Measurements from ENCODE around the gene SMARCA2. TPM values are rescaled to one million over a fixed set of nuclear protein-coding genes. Genes with fewer than 3 reads are reported as not detected.

Gene SMARCA2
- total and polyA plus RNA-seq, 9 of the 15 experiments (the other 6 are each of a cell fraction or from before 2014, with no cell fraction given) = 8.0 to 34.8 (median 25.5) TPM

GRCh38 chr9:2227144-2227867 lies 212.2 kb downstream of the SMARCA2 start (continued):
- TF ChIP-seq PHF20 (IDR thresholded peaks at IDR 0.05; ENCODE audit: partially characterized antibody) = no peak
- 0 out of 2 replicates have a peak, but pooled peaks have one; percentile 18 for TF ChIP-seq RAD51 (IDR thresholded peaks at IDR 0.05; ENCODE audit: borderline replicate concordance, low read depth)
- TF ChIP-seq KLF1 (tag; IDR thresholded peaks at IDR 0.05) = no peak
- peak; percentile 80; the same call in 1 of the 2 replicates for TF ChIP-seq FOXJ2 (tag; IDR thresholded peaks at IDR 0.05)
- TF ChIP-seq, protein P1, sequence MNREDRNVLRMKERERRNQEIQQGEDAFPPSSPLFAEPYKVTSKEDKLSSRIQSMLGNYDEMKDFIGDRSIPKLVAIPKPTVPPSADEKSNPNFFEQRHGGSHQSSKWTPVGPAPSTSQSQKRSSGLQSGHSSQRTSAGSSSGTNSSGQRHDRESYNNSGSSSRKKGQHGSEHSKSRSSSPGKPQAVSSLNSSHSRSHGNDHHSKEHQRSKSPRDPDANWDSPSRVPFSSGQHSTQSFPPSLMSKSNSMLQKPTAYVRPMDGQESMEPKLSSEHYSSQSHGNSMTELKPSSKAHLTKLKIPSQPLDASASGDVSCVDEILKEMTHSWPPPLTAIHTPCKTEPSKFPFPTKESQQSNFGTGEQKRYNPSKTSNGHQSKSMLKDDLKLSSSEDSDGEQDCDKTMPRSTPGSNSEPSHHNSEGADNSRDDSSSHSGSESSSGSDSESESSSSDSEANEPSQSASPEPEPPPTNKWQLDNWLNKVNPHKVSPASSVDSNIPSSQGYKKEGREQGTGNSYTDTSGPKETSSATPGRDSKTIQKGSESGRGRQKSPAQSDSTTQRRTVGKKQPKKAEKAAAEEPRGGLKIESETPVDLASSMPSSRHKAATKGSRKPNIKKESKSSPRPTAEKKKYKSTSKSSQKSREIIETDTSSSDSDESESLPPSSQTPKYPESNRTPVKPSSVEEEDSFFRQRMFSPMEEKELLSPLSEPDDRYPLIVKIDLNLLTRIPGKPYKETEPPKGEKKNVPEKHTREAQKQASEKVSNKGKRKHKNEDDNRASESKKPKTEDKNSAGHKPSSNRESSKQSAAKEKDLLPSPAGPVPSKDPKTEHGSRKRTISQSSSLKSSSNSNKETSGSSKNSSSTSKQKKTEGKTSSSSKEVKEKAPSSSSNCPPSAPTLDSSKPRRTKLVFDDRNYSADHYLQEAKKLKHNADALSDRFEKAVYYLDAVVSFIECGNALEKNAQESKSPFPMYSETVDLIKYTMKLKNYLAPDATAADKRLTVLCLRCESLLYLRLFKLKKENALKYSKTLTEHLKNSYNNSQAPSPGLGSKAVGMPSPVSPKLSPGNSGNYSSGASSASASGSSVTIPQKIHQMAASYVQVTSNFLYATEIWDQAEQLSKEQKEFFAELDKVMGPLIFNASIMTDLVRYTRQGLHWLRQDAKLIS (CRISPR knock-in tag; IDR thresholded peaks at IDR 0.05) = no peak
- no peak for TF ChIP-seq RBM17 (IDR thresholded peaks at IDR 0.05; ENCODE audit: borderline replicate concordance, low read depth, low read length)
- no peak for TF ChIP-seq IRF2 (CRISPR knock-in tag; IDR thresholded peaks at IDR 0.05)
- TF ChIP-seq NFATC3 (IDR thresholded peaks at IDR 0.05) = no peak
- TF ChIP-seq ZBTB1 (CRISPR knock-in tag; IDR thresholded peaks at IDR 0.05; ENCODE audit: borderline replicate concordance, low read depth) = no peak
- no peak for TF ChIP-seq CEBPG (CRISPR knock-in tag; IDR thresholded peaks at IDR 0.05)
- TF ChIP-seq CEBPG (tag; conservative IDR thresholded peaks at IDR 0.05 in 1 of 2, IDR thresholded peaks at IDR 0.05 in 1 of 2) = peak; percentile 72 to 93
- TF ChIP-seq, protein P2, sequence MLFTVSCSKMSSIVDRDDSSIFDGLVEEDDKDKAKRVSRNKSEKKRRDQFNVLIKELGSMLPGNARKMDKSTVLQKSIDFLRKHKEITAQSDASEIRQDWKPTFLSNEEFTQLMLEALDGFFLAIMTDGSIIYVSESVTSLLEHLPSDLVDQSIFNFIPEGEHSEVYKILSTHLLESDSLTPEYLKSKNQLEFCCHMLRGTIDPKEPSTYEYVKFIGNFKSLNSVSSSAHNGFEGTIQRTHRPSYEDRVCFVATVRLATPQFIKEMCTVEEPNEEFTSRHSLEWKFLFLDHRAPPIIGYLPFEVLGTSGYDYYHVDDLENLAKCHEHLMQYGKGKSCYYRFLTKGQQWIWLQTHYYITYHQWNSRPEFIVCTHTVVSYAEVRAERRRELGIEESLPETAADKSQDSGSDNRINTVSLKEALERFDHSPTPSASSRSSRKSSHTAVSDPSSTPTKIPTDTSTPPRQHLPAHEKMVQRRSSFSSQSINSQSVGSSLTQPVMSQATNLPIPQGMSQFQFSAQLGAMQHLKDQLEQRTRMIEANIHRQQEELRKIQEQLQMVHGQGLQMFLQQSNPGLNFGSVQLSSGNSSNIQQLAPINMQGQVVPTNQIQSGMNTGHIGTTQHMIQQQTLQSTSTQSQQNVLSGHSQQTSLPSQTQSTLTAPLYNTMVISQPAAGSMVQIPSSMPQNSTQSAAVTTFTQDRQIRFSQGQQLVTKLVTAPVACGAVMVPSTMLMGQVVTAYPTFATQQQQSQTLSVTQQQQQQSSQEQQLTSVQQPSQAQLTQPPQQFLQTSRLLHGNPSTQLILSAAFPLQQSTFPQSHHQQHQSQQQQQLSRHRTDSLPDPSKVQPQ (CRISPR knock-in tag; IDR thresholded peaks at IDR 0.05; ENCODE audit: borderline replicate concordance) = no peak
- TF ChIP-seq HDGF (IDR thresholded peaks at IDR 0.05) = no peak
- no peak for TF ChIP-seq KLF6 (CRISPR knock-in tag; IDR thresholded peaks at IDR 0.05; ENCODE audit: borderline replicate concordance)
- TF ChIP-seq ZKSCAN1 (IDR thresholded peaks at IDR 0.05; ENCODE audit: low read depth, low read length) = no peak
- peak; percentile 54 for TF ChIP-seq USF2 (CRISPR knock-in tag; IDR thresholded peaks at IDR 0.05)
- TF ChIP-seq JUND (IDR thresholded peaks at IDR 0.05; ENCODE audit: borderline replicate concordance, low read depth, low read length) = 0 out of 2 replicates have a peak, but pooled peaks have one; percentile 27
- no peak for TF ChIP-seq JUND (tag; IDR thresholded peaks at IDR 0.05; ENCODE audit: borderline replicate concordance, low read depth, low read length)
- no peak for TF ChIP-seq MCM2 (IDR thresholded peaks at IDR 0.05; ENCODE audit: low read depth)
- no peak for TF ChIP-seq ZSCAN32 (CRISPR knock-in tag; IDR thresholded peaks at IDR 0.05)
- no peak for TF ChIP-seq ZNF589 (CRISPR knock-in tag; IDR thresholded peaks at IDR 0.05; ENCODE audit: low read depth)
- no peak for TF ChIP-seq DPF2 (IDR thresholded peaks at IDR 0.05)
- no peak for TF ChIP-seq ZBTB7A (IDR thresholded peaks at IDR 0.05; ENCODE audit: borderline replicate concordance, control insufficient read depth, low read depth, low read length)

Measured in K562 (cell line).